ENCODE data around the gene MLPH.

Gene MLPH

GRCh38 chr2:237574894-237575868 lies 88.1 kb downstream of the MLPH start:
- Histone ChIP-seq H3F3A (ENCODE audit: control insufficient read depth, insufficient read depth) (no peaks in the 10 kb centered on the region), H3K4me1 (ENCODE audit: control insufficient read depth, low read length) (no peaks in the 10 kb centered on the region), H4K20me1 (ENCODE audit: control insufficient read depth, insufficient read depth, low read depth, low read length) (no peaks in the 10 kb centered on the region), H3K9me3 (ENCODE audit: control insufficient read depth, insufficient read depth, low read length) (no peaks in the 10 kb centered on the region), H3K9me2 (replicated peaks; ENCODE audit: control insufficient read depth, low read length) (no peaks in the 10 kb centered on the region), H3K4me3 (ENCODE audit: low read length) (no peak overlapping the region), H3K27ac (ENCODE audit: low read depth, low read length) (no peak overlapping the region), H3K4me2 (ENCODE audit: low read length) (no peak overlapping the region), H3K79me2 (ENCODE audit: control insufficient read depth, low read length) (no peaks in the 10 kb centered on the region), H3K27me3 (ENCODE audit: control insufficient read depth, low read length) (peaks cover 7% of the 10 kb centered on the region; the same call in 1 of the 2 replicates), H3K36me3 (ENCODE audit: control insufficient read depth, low read length) (no peaks in the 10 kb centered on the region)
- TF ChIP-seq EZH2phosphoT487 (IDR thresholded peaks at IDR 0.05; ENCODE audit: borderline replicate concordance, low read length) (no peak), CTCF (IDR thresholded peaks at IDR 0.05; ENCODE audit: low read depth, low read length, poor library complexity, severe bottlenecking) (no peak)

- no peak overlapping the region for H3K27ac ChIP-seq (ENCODE audit: low read depth, low read length)
- no peak overlapping the region for H3K4me2 ChIP-seq (ENCODE audit: low read length)
- H3K79me2 ChIP-seq (ENCODE audit: control insufficient read depth, low read length): no peaks in the 10 kb centered on the region
- no peaks in the 10 kb centered on the region for H3K36me3 ChIP-seq (ENCODE audit: control insufficient read depth, low read length)
- no peaks in the 10 kb centered on the region for H4K20me1 ChIP-seq (ENCODE audit: control insufficient read depth, insufficient read depth, low read depth, low read length)
- no peaks in the 10 kb centered on the region for H3F3A ChIP-seq (ENCODE audit: control insufficient read depth, insufficient read depth)
- no peaks in the 10 kb centered on the region for H3K4me1 ChIP-seq (ENCODE audit: control insufficient read depth, low read length)
- H3K27me3 ChIP-seq (ENCODE audit: control insufficient read depth, low read length): peaks cover 7% of the 10 kb centered on the region; the same call in 1 of the 2 replicates
- no peaks in the 10 kb centered on the region for H3K9me3 ChIP-seq (ENCODE audit: control insufficient read depth, insufficient read depth, low read length)
- TF ChIP-seq EZH2phosphoT487 (IDR thresholded peaks at IDR 0.05; ENCODE audit: borderline replicate concordance, low read length) (no peak), CTCF (IDR thresholded peaks at IDR 0.05; ENCODE audit: low read depth, low read length, poor library complexity, severe bottlenecking) (no peak)
- H3K9me2 ChIP-seq (replicated peaks; ENCODE audit: control insufficient read depth, low read length): no peaks in the 10 kb centered on the region
- no peak overlapping the region for H3K4me3 ChIP-seq (ENCODE audit: low read length)
Measured at GRCh38 chr2:237575869-237576862, 89.1 kb downstream of the MLPH start.

GRCh38 chr2:237576974-237577373 lies 89.9 kb downstream of the MLPH start:
- TF ChIP-seq CTCF (IDR thresholded peaks at IDR 0.05; ENCODE audit: low read depth, low read length, poor library complexity, severe bottlenecking) (no peak), EZH2phosphoT487 (IDR thresholded peaks at IDR 0.05; ENCODE audit: borderline replicate concordance, low read length) (no peak)
- Histone ChIP-seq H3K4me2 (ENCODE audit: low read length) (no peak overlapping the region), H3F3A (ENCODE audit: control insufficient read depth, insufficient read depth) (no peaks in the 10 kb centered on the region), H3K9me2 (replicated peaks; ENCODE audit: control insufficient read depth, low read length) (no peaks in the 10 kb centered on the region), H3K27ac (ENCODE audit: low read depth, low read length) (no peak overlapping the region), H4K20me1 (ENCODE audit: control insufficient read depth, insufficient read depth, low read depth, low read length) (no peaks in the 10 kb centered on the region), H3K27me3 (ENCODE audit: control insufficient read depth, low read length) (peaks cover 7% of the 10 kb centered on the region; the same call in 1 of the 2 replicates), H3K4me3 (ENCODE audit: low read length) (no peak overlapping the region), H3K4me1 (ENCODE audit: control insufficient read depth, low read length) (no peaks in the 10 kb centered on the region), H3K36me3 (ENCODE audit: control insufficient read depth, low read length) (no peaks in the 10 kb centered on the region), H3K9me3 (ENCODE audit: control insufficient read depth, insufficient read depth, low read length) (no peaks in the 10 kb centered on the region), H3K79me2 (ENCODE audit: control insufficient read depth, low read length) (no peaks in the 10 kb centered on the region)
